ENCODE results near the gene ZP1. TPM values are rescaled to one million over a fixed set of nuclear protein-coding genes. Genes with fewer than 3 reads are reported as not detected.

The ZP1 gene
- total and polyA plus RNA-seq, 2 of the 8 experiments (the other 6 are each of a cell fraction or from before 2014, with no cell fraction given), result not detected

DNA sequence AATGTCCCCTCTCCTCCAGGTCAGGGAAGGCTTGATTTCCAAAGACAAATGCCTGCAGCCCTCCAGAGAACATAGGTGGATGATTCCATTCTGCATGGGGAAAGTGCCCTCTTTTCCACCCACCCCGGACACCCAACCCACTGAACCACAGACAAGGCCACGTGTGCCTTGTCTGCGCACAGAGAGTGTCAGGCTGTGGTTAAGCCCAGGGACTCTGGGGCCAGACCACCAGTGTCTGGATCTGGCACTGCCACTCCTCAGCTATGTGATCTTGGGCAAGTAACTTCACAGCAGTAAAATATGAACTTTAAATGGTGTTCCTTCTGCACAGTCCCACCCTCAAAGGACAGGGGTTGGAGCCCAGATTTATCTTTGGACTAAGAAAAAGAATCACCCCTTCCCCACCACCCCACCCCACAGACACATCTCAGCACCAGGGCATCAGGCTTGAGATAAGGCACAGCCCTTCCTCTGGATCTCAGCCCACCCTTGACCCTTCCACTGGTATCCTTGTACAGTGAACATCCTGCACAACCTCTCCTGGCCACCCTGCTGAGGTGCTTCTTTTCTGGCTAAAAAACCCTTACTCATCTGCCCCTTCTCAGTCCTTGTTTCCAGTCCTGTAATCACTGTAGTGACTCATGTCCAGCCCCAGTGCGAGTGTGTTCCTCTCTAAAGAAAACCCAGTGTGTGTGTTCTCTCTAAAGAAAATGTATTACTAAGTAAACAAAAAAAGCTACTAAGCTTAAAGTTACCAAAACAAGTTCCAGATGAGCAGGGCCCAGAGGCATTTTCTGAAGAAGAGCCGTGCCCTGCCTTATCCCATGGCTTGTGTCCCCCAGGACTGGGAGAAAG lies 9.7 kb upstream of the ZP1 start:
- Histone ChIP-seq H3K36me3 (ENCODE audit: control insufficient read depth in 2 of 4, insufficient read depth in 4 of 4, low read length in 3 of 4) (no peaks in the 10 kb centered on the region; a peak in 1 of 8 replicates), H4K91ac (replicated peaks; ENCODE audit: insufficient read length, low read length) (no peak overlapping the region), H2AK5ac (ENCODE audit: low read depth, low read length) (no peak overlapping the region), H3K4me3 (ENCODE audit: extremely low read depth in 1 of 4, insufficient read depth in 2 of 4, low read depth in 3 of 4, low read length in 4 of 4) (no peak overlapping the region), H3K79me1 (ENCODE audit: low read depth, low read length) (no peaks in the 10 kb centered on the region), H3K4me2 (ENCODE audit: insufficient read depth in 1 of 2, low read depth in 2 of 2, low read length in 2 of 2) (no peak overlapping the region), H2BK5ac (ENCODE audit: low read depth, low read length) (no peak overlapping the region), H3K14ac (ENCODE audit: insufficient read length) (no peak overlapping the region), H2BK15ac (ENCODE audit: low read length) (no peak overlapping the region), H4K20me1 (replicated peaks in 1 of 2; ENCODE audit: control insufficient read depth in 1 of 2, insufficient read depth in 2 of 2, low read length in 2 of 2) (peaks cover 0 to 4% of the 10 kb centered on the region in 2 experiments), H2BK120ac (replicated peaks; ENCODE audit: low read depth, low read length) (no peak overlapping the region), H4K5ac (ENCODE audit: insufficient read length, low read depth, low read length) (no peak overlapping the region), H3K27me3 (replicated peaks in 1 of 4; ENCODE audit: control insufficient read depth in 3 of 4, extremely low read depth in 1 of 4, insufficient read depth in 3 of 4, low read length in 3 of 4) (peaks cover 3 to 22% (median 14%) of the 10 kb centered on the region in 4 experiments; a peak in 6 of 7 replicates), H2AFZ (ENCODE audit: low read length) (no peak overlapping the region), H3K9me3 (ENCODE audit: insufficient read depth in 2 of 2, low read depth in 1 of 2, low read length in 1 of 2) (peaks cover 0 to 9% of the 10 kb centered on the region in 2 experiments; a peak in 1 of 4 replicates), H3K23me2 (ENCODE audit: low read depth, low read length) (no peaks in the 10 kb centered on the region; the same call in 1 of the 2 replicates), H2BK12ac (ENCODE audit: low read depth, low read length) (no peak overlapping the region), H3K79me2 (ENCODE audit: control insufficient read depth in 1 of 2, insufficient read depth in 2 of 2, low read length in 2 of 2) (no peaks in the 10 kb centered on the region), H3K4me1 (replicated peaks in 1 of 4; ENCODE audit: control insufficient read depth in 3 of 4, insufficient read depth in 4 of 4, low read length in 3 of 4) (no peaks in the 10 kb centered on the region), H4K8ac (ENCODE audit: extremely low read depth, insufficient read depth, low read length) (no peak overlapping the region), H3K56ac (replicated peaks; ENCODE audit: insufficient read length, low read depth, low read length) (no peak overlapping the region), H3K18ac (ENCODE audit: extremely low read depth, low read length) (no peak overlapping the region), H3K23ac (ENCODE audit: insufficient read length) (no peak overlapping the region), H2BK20ac (ENCODE audit: low read length) (no peak overlapping the region), H3K27ac (ENCODE audit: low read depth, low read length) (no peak overlapping the region), H3K9ac (replicated peaks in 1 of 4; ENCODE audit: extremely low read depth in 1 of 4, low read depth in 3 of 4, low read length in 3 of 4) (no peak overlapping the region), H3K4ac (replicated peaks; ENCODE audit: insufficient read length, low read depth, low read length) (no peak overlapping the region)
- no peak for FAIRE-seq
- ChIA-PET CTCF (ENCODE audit: partially characterized antibody) (interaction anchor here (1.2 to 1.3 kb wide), 2 partner anchors 16 to 27 kb away, joined by 3 read pairs; no protein-coding TSS in a partner anchor), POLR2A (ENCODE audit: partially characterized antibody) (interaction anchor here (0.7 to 7.5 kb wide), 2 partner anchors 17 kb away, joined by 3 to 54 read pairs; partner anchors contain the start of gene CCDC86)
- TF ChIP-seq KDM1A (IDR thresholded peaks at IDR 0.05; ENCODE audit: borderline replicate concordance, low read length), result no peak
- TF ChIP-seq RNF2 (IDR thresholded peaks at IDR 0.05; ENCODE audit: borderline replicate concordance, low read depth, low read length, missing control alignments, poor library complexity, severe bottlenecking), result no peak
- TF ChIP-seq HDAC6 (IDR thresholded peaks at IDR 0.05; ENCODE audit: low read depth, low read length), result no peak
- DNase-seq (ENCODE audit: low read depth in 1 of 2, low spot score in 2 of 2), result no peak
- WGBS, 2 experiments (ENCODE audit: extremely low coverage in 1 of 2, insufficient coverage in 1 of 2, insufficient read length in 1 of 2, insufficient replicate concordance in 2 of 2, low coverage in 1 of 2, low lambda C conversion rate in 2 of 2, missing lambda C conversion rate in 1 of 2), result 88% methylated on average over 5 of the region's 5 CpGs; no CpG with 5 or more reads in 1 of the 2 experiments
